Measurements from ENCODE around the gene TOB1. TPM values are rescaled to one million over a fixed set of nuclear protein-coding genes. Genes with fewer than 3 reads are reported as not detected.
"Not testable (repeated sequence)": the region's sequence is repeated elsewhere in the genome, so short reads cannot be mapped to it uniquely, and the experiment has no call there.

Gene TOB1
- total RNA-seq, 1 donor from 2014 or later, result 78.7 TPM

- Mint-ChIP-seq H3K27ac (ENCODE audit: unreplicated experiment) (no peak overlapping the region), H3K9me3 (ENCODE audit: unreplicated experiment) (peaks cover 5% of the 10 kb centered on the region), H3K27me3 (ENCODE audit: unreplicated experiment) (peaks cover 4% of the 10 kb centered on the region), H3K4me3 (ENCODE audit: unreplicated experiment) (no peak overlapping the region), H3K36me3 (ENCODE audit: unreplicated experiment) (no peaks in the 10 kb centered on the region), H3K4me1 (ENCODE audit: low read depth, unreplicated experiment) (peaks cover 11% of the 10 kb centered on the region)
- TF ChIP-seq, protein P1, sequence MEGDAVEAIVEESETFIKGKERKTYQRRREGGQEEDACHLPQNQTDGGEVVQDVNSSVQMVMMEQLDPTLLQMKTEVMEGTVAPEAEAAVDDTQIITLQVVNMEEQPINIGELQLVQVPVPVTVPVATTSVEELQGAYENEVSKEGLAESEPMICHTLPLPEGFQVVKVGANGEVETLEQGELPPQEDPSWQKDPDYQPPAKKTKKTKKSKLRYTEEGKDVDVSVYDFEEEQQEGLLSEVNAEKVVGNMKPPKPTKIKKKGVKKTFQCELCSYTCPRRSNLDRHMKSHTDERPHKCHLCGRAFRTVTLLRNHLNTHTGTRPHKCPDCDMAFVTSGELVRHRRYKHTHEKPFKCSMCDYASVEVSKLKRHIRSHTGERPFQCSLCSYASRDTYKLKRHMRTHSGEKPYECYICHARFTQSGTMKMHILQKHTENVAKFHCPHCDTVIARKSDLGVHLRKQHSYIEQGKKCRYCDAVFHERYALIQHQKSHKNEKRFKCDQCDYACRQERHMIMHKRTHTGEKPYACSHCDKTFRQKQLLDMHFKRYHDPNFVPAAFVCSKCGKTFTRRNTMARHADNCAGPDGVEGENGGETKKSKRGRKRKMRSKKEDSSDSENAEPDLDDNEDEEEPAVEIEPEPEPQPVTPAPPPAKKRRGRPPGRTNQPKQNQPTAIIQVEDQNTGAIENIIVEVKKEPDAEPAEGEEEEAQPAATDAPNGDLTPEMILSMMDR (IDR thresholded peaks at IDR 0.05; ENCODE audit: partially characterized antibody, unreplicated experiment), result no peak
- DNase-seq, result no peak
Observed at GRCh38 chr17:50900383-50900892, 34.3 kb upstream of the TOB1 start.

DNA sequence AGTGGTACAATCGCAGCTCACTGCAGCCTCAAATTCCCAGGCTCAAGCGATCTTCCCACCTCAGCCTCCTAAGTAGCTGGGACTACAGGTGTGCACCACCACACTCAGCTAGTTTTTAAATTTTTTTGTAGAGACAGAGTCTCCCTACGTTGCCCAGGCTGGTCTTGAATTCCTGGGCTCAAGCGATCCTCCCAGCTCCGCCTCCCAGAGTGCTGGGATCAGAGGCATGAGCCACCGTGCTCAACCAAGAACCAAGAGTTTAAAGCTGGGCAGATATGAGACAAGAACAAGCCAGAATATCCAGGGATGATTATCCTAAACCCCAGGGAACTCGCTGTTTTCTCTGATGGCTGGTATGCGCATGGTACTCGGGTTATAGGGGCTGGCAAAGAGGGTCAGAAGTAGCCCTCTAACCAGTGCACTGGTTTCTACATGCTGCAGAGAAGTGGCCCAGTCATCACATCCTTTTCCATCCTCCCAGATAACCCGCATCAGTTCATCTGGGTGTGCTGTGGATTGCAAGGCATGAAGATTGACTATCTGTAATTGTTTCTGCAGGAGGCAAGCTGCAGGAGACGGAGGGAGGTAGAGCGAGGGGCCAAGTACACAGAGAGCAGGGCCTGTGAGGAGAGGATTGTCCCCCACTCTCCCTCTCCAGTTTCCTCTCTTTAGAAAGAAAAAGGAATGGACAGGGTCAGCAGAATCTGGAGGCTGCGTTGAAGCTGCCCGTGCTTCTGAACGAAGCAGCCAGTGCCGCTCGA, 33.6 kb upstream of the TOB1 start:
- Mint-ChIP-seq H3K27ac (ENCODE audit: unreplicated experiment) (no peak overlapping the region), H3K4me3 (ENCODE audit: unreplicated experiment) (no peak overlapping the region), H3K36me3 (ENCODE audit: unreplicated experiment) (no peaks in the 10 kb centered on the region), H3K9me3 (ENCODE audit: unreplicated experiment) (peaks cover 6% of the 10 kb centered on the region), H3K4me1 (ENCODE audit: low read depth, unreplicated experiment) (peaks cover 10% of the 10 kb centered on the region), H3K27me3 (ENCODE audit: unreplicated experiment) (peaks cover 4% of the 10 kb centered on the region)
- no peak for DNase-seq
- TF ChIP-seq, protein P1 (IDR thresholded peaks at IDR 0.05; ENCODE audit: partially characterized antibody, unreplicated experiment), result no peak

- no peak overlapping the region for H3K27ac Mint-ChIP-seq (ENCODE audit: unreplicated experiment)
Observed at GRCh38 chr17:50899005-50899460, 32.9 kb upstream of the TOB1 start.

DNA sequence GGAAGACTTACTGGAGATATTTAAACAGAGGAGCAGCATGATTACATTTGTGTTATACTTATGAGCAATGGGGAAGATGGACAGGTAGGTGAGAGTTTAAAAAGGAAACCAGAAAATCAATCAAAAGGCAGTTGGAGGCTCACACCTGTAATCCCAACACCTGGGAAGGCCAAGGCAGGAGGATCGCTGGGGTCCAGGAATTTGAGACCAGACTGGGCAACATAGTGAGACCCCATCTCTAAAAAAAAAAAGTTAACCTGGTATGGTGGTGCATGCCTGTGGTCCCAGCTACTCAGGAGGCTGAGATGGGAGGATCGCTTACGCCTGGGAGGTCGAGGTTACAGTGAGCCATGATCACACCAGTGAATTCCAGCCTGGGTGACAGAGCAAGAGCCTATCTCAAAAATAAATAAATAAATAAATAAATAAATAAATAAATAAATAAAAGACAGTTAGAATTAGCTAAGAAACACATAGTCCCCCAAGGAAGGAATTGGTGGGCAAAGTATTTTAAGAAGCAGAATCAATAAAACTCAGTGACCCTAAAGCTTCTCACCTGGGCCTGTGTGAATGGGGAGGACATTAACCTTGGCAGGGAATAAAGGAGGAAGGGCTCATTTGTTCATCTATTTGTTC, 32.3 kb upstream of the TOB1 start:
- TF ChIP-seq, protein P1 (IDR thresholded peaks at IDR 0.05; ENCODE audit: partially characterized antibody, unreplicated experiment), result no peak
- Mint-ChIP-seq H3K4me3 (ENCODE audit: unreplicated experiment) (no peak overlapping the region), H3K27ac (ENCODE audit: unreplicated experiment) (no peak overlapping the region)

More at GRCh38 chr17:50899005-50899460, 32.9 kb upstream of the TOB1 start:
- H3K36me3 Mint-ChIP-seq (ENCODE audit: unreplicated experiment), result no peaks in the 10 kb centered on the region
- H3K4me3 Mint-ChIP-seq (ENCODE audit: unreplicated experiment), result no peak overlapping the region
- H3K27me3 Mint-ChIP-seq (ENCODE audit: unreplicated experiment), result peaks cover 4% of the 10 kb centered on the region
- peaks cover 9% of the 10 kb centered on the region for H3K4me1 Mint-ChIP-seq (ENCODE audit: low read depth, unreplicated experiment)
- peaks cover 6% of the 10 kb centered on the region for H3K9me3 Mint-ChIP-seq (ENCODE audit: unreplicated experiment)
- TF ChIP-seq, protein P1 (IDR thresholded peaks at IDR 0.05; ENCODE audit: partially characterized antibody, unreplicated experiment), result no peak
- no peak for DNase-seq

DNA sequence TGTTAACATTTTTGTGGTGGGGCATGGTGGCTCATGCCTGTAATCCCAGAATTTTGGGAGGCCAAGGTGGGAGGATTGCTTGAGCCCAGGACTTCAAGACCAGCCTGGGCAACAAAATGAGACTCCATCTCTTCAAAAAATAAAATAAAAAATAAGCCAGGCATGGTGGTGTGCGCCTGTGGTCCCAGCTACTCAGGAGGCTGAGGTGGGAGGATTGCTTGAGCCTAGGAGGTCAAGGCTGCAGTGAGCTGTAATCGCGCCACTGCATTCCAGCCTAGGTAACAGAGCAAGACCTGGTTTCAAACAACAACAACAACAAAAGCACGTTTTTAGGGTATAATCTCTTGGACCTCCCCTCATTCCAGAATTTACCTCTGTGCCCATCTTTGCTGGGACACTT, 28.4 kb upstream of the TOB1 start:
- not testable (repeated sequence) for H3K4me3 Mint-ChIP-seq (ENCODE audit: unreplicated experiment); DNase-seq; H3K27ac Mint-ChIP-seq (ENCODE audit: unreplicated experiment); H3K9me3 Mint-ChIP-seq (ENCODE audit: unreplicated experiment); H3K27me3 Mint-ChIP-seq (ENCODE audit: unreplicated experiment); H3K4me1 Mint-ChIP-seq (ENCODE audit: low read depth, unreplicated experiment); H3K36me3 Mint-ChIP-seq (ENCODE audit: unreplicated experiment)

More for the DNA sequence above, 32.3 kb upstream of the TOB1 start:
- no peaks in the 10 kb centered on the region for H3K36me3 Mint-ChIP-seq (ENCODE audit: unreplicated experiment)
- no peak for DNase-seq
- H3K27me3 Mint-ChIP-seq (ENCODE audit: unreplicated experiment), result peaks cover 4% of the 10 kb centered on the region
- peaks cover 6% of the 10 kb centered on the region for H3K4me1 Mint-ChIP-seq (ENCODE audit: low read depth, unreplicated experiment)
- H3K9me3 Mint-ChIP-seq (ENCODE audit: unreplicated experiment), result peaks cover 7% of the 10 kb centered on the region

Measured in glutamatergic neuron (in vitro differentiated cells).